GM04503 (cell line): ENCODE data around the gene TAF3.

Source experiments
- DNase-seq: peaks from one replicate; pipeline ENCODE4 v3.0.0-alpha.2; 2012; ENCODE audit warnings: low read depth

TAF3 gene

DNA sequence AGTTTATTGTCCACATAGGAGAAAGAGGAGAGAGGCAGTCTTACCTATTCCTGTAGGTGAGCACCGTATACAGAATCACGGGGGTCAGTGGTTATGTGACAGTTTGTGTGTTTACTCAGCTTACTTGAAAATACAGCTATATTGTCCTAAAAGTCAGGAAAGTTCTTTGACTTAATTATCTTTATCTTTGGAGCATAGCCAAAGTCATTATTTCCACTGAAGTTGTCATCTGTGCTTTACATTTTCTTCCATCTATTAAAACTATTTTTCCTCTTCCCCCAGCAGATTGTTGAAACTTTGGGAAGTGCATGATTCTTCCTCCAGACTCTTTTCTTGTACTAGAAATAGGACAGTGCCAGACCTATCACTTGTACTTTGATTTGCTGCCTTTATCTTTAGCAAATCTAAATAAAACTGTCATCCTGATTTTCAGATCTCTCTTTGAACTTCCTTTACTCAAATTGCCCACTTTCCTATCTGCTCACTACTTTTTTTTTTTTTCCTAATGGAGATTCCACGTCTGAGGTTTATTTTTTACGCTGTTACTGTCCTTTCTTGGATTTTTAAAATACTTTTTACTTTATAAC lies 58.3 kb downstream of the TAF3 start:
- no peak for DNase-seq

DNA sequence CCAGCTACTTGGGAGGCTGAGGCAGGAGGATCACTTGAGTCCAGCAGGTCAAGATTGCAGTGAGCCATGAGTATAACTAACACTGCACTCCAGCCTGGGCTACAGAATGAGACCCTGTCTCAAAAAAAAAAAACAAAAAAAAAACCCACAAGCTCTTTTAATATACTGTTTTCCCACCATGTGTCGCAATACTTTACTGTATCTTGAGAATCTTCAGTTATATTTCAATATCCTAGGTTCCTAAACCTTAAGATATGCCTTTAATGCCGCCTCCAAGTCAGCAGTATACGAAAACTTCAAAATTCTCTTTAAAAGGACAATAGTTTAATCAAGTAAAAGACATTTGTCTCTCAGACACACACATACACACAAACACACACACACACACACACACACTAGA lies 62.8 kb downstream of the TAF3 start:
- DNase-seq = no peak

DNA sequence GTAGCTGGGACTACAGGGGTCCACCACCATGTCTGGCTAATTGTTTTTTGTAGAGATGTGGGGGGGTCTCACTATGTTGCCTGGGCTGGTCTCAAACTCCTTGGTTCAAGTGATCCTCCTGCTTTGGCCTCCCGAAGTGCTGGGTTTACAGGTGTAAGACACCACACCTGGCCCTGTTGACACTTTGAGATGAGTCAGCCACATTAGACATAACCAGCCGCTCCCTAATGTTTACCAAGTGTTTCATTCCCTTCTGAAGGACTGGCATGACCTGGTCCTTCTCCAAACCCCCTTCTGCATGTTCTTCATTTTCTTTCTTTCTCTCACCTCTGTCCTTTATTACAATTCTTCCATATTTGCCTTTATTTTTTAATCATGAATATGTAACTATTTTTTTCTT lies 67.8 kb downstream of the TAF3 start:
- DNase-seq = no peak

DNA sequence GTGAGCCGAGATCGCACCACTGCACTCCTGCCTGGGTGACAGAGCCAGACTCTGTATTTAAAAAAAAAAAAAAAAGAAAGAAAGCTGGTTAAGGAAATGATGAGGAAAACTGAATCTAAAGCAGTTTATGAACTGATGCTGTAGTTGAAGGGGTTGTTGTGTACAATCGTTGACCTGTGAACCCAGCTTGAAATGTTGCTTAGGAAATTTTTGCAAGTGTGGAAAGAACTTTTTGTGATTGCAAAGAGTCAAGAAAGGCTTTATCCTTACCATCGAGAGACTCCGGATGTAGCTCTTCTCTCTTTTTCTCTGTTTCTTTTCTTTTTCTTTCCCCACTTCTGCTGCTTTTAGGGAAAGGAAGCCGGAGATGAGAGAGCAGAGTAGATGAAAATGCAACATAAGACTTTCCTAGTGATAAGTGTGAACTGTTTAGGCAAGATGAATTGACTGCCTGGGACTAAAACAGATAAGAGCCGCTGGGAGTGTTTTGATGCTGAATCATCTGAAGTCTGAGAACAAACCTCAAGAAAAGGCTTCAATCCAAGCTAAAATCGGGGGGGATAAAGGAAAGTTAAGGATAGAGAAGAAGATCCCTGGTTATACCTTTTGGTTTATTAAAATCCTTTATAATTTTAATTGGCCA lies 69.0 kb downstream of the TAF3 start:
- no peak for DNase-seq

DNA sequence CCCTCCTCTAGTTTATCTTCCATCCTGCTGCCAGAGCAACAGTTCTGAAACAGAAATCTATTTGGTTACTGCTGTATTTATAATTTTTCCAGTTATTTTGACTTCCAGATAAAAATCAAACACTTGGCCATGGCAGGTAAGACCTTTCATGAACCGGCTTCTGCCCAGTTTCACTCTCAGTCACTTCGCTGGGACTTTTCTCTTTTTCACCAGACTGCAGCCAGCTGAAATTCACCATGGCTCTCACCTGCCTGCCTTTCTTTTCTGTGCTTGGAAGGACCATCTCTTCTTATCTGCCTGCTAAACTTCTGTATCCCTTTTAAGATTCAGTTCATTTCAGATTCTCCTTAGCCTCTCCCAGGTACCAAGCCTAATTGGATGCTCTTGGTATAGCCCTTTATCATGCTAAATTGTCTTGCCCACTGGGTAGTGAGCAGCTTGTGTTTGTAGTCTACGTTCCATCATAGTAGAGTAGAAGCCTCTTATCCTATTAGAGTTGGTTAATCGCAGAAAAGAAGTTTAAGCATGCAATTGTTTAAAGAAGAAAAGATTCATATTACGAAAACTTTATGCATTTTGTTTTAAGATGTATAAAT lies 71.7 kb downstream of the TAF3 start:
- no peak for DNase-seq

DNA sequence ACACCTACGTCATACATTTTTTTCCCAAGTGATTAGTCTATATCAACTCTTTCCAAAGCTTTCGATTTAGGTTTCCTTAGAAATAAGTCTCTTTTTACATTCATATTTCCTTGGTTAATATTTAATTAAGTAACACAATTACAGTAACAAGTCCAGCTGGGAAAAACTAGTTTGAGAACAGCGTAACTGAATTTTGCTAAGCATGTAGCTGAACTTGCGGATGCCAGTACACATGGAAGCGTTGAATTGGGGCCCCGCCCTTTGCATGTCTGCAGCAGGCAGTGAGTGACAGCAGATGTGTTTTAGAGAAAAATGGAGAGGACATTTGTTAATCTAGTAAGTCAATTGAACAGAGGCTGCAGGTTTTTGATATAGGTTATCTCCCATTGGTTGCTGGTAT lies 72.5 kb downstream of the TAF3 start:
- no peak for DNase-seq

DNA sequence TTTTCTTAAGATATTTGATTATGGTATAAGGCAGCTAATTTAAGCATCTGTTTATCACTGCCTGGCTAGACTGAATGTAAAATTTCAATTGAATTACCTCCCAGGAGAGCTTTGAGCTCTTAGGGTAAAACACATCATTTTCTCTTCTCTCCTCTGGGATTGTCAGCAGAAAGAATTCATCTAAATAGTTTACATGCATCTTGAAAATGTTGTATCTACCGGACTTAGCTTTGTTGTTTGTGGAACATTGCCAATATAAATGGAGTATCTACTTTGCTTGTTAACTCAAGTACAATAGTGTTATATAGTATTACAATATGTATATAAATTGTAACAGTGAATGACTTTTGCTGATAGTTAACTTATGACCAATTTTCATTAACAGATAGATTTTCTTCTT lies 73.3 kb downstream of the TAF3 start:
- DNase-seq = no peak

DNA sequence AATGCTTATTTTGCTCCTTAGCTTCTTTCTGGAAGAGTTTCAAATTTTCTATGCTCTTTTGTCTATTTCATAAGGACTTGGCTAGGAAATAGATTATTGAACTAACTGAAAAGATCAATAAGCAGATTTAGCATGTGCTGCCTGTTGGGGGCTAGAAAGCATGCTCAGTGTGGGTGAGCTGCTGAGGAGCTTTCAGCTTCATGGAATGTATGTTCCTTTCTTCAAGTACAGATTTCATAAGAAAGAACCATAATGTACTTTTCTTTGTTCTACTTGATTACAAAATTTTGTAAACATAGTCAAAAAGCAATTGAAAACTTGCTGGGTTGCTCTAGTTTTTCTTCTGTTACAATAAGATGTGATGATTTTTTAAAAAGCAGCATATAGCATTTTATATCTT lies 73.8 kb downstream of the TAF3 start:
- DNase-seq = no peak

DNA sequence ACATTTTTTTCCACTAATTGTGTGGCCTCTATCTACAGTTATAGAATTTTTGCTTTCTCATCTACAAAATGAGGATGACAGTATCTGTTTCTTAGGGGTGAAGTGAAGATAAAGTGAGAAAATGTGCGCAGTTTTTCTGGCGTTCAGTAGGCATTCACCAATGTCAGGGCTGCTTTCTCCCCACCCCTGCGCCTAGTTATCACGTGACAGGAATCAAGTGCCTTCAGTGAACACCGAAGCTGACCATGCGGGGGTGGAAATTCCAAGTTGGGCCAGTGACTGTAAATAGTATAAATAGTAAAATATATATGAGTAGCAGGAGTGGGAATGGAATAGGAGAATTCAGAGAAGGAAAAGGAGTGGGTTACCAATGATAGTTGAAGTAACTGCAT lies 77.4 kb downstream of the TAF3 start:
- no peak for DNase-seq

DNA sequence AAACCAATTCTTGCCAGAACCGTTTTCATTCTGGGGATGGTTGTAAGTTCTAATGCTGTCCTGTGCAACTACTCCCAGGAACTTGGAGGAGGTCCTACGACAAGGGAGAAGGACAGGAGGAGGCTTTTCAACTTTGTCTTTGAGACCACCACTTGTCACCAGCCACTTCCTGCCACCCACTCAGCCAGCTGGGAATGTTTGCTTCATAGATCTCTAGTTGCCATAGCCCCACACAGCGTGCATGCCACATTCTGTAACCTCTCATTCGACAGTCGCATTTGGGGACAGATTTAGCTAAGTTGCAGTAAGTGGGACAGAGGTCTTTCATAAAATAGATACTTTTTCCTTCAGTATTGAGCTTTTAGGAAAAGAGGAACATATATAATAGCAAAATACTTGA lies 78.0 kb downstream of the TAF3 start:
- no peak for DNase-seq

DNA sequence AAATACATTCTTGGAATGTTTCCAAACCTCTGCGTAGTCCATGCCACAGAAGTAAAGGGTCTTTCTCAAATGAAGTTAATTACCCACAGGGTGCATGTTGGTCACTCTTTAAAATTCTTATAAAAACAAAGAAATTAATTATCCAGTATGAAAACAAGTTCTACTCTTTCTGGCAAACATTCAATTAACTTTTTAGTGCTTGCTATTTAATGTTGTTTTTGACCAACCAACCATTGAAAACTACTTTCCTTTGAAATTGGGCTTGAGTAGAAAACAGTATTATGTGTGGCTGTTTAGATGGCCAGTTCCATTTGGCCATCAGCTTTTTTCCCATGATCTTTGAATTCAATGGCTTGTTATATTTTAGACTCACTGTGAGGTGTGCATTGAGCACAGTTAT lies 83.0 kb downstream of the TAF3 start:
- DNase-seq = no peak

DNA sequence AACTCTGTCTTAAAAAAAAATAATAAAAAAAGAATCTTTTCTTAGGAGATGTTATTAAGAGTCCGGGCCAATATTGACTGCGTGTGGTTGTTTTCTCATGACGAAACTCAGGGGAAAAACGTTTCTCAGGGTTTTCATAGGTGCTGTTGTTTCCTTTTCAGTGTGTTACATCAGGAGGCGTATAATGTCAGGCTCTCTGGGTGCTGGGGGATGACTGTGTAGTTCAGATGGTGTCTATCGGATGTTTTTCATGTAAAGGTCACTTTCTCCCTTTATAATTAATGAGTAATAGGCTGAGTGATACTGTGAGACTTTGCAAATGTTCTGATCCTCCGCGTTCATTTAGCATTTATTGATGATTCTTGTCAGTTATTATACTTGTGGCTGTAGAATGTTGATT lies 84.1 kb downstream of the TAF3 start:
- no peak for DNase-seq

DNA sequence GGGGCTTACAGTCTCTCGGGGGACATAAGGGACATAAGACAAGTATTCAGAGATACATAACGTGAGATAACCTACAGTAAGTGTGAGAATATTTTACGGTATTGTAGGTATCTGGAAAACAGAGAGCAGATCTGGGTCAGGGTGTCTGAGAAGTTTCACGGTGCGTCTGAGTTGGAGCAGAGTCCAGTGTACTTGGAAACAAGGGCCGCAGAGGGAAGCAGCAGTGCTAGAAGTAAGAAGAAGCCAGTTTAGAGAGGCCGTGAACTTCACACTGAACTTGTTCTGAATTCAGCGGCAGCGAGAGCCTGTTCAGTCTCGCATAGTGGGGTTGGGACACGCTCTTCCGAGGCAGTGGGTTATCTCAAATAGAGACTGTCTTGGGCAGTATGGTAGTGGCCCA lies 85.5 kb downstream of the TAF3 start:
- no peak for DNase-seq

DNA sequence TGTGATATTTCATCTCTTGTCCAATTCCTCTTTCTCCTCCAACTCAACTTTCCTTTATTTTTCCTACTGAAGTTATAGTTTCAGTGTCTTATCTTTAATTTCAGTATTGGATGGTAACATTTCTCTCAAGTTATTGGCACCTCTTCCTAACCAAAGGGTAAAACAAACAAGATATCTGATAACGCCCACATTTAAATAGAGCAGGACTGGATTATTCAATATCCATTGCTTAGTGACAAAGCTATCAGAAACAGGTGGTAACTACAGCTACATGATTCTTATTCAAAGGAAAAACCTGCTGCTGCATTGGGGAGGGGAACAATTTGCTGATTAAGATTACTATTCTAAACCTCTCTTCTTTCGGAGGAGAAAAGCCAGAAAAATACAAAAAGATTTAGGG lies 87.8 kb downstream of the TAF3 start:
- DNase-seq = no peak

DNA sequence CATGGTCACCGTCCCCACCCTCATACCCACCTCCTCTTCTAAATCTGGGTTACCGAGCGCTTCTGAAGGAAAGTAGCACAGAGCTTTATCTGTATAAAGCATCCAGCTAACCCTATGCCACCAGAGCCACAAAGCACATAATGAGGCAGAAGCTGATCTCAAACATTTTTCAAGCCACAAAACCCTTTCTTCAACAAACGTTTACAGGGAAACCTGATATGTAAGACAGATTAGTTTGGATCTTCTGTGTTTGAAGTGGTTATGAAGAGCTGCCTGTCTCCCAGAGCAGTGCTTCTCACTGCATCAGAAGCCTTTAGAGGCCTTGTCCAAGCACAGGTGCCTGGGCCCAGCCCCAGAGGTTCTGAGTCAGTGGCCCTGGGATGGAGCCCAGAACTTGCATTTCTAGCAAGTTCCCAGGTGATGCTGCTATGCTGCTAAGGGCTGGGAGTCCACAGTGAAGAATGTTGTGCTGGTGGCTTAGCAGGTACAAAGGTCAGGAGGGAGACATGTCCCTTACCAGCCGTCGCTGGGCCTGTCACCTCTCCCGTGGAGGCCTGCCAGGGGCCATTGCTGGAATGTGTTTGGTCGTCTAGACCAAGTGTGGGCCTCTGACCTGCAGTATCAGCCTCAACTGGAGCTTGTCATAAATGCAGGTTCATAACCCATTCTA lies 90.4 kb downstream of the TAF3 start:
- no peak for DNase-seq

DNA sequence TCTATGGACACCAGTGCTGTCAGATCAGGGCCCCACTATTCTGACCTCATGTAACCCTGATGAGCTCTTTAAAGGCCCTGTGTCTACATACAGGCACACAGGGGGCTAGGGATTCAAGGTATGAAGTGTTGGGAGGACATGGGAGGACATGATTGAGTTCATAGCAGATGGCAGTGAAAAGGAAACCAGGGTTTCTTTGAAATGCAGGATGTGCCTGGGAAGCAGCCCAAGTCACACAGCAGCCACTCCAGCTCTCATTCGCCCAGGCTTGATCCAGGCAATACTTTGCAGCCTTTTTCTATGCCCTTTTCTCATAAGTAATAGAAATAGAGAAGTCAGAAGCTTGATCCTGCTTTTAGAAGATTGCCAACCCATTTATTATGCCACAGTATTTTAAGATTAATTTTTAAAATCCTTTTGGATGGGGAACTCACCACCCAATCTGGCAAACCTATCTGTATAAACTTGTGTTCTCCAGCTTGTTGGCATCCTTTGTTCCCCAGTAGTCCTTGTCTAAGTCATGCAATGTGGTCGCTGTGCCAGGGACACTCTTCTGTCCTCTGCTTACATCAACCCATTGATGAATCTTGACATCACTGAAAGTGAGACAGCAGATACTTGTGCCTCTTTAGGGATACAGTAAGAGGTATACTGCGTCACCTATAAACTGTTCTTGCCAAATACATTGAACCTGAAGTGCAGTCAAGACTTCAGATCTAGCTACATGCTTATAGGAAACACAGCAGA lies 95.0 kb downstream of the TAF3 start:
- no peak for DNase-seq

DNA sequence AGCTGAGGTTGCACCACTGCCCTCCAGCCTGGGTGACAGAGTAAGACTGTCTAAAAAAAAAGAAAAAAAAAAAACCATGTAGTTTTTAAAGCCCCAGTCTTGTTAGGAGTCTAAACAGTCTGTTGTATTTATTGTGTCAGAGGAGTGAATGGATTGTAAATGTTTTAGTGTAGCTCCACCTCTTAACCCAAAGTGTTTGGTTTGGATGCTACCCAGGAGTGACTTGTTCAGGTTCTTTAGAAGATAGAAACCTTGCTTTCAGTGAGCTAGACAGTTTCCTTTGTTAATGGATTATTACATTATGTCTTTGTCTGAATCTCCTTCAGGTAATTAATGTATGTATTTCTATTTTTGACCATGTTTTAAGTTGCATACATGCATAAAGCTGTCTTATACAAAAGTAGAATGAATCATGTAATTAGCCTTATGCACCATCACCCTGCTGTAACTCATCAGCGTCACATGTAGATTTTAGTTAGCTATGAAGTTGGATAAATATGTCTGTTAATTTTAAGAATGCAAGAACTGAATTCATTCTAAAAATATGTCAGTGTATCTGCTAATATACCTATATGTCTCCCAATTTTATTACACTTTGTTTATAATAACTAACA lies 97.7 kb downstream of the TAF3 start:
- DNase-seq = no peak

DNA sequence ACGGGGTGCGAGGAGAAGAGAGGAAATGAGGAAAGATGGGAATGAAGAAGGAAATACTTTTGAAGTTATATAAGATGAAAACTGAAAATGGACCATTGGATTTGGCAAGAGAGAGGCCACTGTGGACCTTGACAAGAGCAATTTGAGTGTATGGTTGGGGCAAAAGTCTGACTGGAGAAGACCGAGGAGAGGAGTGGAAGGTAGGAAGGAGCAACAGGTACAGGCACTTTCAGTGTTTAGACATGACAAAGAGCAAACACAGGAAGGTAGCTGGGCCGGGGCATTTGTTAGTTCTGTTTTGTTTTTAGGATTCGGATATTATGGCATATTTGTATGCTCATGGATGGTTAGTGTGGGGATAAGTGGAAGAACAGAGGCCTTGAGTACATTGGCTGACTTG lies 99.4 kb downstream of the TAF3 start:
- DNase-seq = no peak

DNA sequence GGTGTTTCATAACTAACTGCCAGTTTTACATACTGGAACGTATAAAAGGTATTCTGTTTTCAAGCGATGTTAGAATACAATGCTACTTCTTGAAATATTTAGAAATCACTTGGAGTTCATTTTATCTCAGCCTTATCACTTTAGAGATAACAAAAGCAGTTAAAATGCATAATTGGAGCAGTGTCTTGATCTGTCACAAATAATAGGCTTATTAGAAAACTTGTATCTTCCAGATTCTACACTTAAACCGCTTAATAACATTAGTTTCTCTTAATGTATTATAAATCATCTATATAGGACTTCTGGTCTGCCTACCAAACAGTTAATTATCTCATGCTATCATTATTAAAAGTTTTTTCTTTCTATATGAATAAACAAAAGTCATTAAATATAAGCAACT lies 104.4 kb downstream of the TAF3 start:
- no peak for DNase-seq

DNA sequence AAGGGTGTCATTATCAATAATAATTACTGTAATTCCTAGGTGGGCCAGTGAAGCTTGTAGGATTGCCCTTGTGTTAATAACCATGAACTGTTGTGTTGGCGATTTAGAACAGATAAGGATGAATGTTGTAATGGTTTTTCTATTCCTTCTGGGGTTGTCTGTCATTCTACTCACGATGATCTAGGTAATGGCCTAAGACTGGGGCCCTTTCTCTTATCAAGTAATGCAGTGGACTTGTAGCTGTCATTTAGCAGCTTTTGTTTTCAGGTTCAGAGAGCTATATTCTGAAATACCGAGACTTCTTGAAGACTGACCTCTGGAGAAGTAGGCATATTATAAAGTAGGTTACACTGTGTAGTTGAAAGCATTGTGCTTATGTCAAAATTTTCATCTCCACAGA lies 110.2 kb downstream of the TAF3 start:
- DNase-seq = no peak

DNA sequence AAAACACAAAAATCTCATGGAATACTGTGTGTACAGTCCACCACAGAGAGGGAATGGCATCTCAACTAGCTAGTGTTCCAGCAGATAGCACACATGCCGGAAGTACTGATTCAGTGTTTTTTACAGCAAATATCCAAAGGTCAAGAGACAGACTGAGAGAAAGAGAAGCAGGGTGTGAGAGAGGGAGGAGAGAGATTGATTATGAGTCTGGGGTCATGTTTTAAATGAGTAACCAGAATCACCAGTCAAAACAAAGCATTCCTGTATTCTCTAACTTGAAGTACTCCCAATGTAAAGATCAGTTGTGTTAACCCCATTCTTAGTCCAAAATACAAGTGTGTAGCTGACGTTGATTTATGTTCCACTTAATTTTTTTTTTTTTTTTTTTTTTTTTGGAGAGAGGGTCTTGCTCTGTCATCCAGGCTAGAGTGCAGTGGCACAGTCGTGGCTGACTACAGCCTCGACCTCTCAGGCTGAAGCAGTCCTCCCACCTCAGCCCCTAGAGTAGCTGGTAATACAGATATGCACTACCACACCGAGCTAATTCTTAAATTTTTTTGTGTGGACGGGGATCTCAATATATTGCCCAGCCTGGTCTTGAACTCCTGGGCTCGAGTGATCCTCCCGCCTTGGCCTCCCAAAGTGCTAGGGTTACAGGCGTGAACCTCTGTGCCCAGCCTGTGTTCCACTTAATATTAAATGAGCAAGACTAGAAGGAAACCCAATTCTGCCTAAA lies 114.2 kb downstream of the TAF3 start:
- DNase-seq = no peak

DNA sequence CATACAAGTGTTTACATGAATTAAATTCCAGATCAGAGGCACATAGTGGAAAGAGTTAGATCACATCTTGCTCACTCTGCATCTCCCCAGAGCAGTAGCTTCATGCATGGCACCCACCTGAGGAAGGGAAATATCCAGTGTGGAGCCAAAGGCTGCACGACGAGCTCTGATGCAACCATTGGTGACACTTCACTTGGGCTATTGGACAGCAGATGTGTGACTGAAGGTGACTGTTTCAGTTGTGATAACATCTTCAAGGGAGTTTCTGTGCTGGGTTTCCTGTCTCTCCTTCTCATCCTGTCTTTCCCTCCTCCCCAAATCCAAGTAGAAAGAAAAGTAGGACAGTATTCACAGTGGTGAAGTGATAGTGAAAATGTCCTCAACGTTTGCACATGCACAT lies 115.0 kb downstream of the TAF3 start:
- no peak for DNase-seq
